Stimulated activated CD4-positive, alpha-beta T cell treated with anti-CD3 and anti-CD28 coated beads, Interleukin-1b, Interleukin-23, amount 100 ng/mL, for 24 hours (primary cell): ENCODE results near the gene TRA2A.
"Not testable (repeated sequence)": the region's sequence is repeated elsewhere in the genome, so short reads cannot be mapped to it uniquely, and the experiment has no call there.

Experiments
- DNase-seq, 4 experiments: peaks; one replicate each; pipeline ENCODE4 v3.0.0-alpha.2; 2020; ENCODE audit warnings: low read depth in 4 of 4, low spot score in 1 of 4

The TRA2A gene

DNA sequence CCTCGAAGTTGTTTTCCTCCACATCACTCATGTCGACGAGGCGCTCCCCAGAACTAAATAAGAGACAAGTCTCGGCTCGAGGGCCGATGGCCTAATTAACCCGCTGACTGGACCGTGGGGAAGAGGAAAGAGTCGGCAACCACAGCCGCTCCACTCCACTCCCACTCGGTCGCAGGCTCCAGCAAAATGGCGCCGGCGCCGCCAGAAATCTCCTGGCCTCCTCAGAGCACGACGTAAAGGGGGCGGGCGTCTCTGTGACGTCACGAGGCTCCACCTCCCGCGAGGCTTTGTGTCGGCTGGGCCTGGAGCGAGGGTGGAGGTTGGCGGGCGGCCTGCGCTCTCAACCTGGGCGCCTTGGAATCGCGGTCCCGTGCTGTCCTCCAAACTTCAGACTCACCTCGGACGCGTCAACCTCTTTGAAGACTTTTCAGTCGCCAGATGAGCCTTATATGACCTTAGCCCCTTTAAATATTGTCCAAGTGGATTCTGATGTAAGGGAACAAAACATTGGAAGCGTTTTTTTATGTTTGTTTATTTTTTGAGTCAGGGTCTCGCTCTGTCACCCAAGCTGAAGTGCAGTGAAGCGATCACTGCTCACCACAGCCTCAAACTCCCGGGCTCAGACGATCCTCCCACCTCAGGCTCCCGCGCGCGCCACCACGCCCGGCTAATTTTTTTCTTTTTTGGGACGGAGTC, at the start of gene TRA2A:
TRA2A (minus strand) TSS at position 188 of the 696 bp plus-strand sequence; CDS start at position 31, 157 bp downstream.
- peak; percentile 89 to 97 (median 95) for DNase-seq

DNA sequence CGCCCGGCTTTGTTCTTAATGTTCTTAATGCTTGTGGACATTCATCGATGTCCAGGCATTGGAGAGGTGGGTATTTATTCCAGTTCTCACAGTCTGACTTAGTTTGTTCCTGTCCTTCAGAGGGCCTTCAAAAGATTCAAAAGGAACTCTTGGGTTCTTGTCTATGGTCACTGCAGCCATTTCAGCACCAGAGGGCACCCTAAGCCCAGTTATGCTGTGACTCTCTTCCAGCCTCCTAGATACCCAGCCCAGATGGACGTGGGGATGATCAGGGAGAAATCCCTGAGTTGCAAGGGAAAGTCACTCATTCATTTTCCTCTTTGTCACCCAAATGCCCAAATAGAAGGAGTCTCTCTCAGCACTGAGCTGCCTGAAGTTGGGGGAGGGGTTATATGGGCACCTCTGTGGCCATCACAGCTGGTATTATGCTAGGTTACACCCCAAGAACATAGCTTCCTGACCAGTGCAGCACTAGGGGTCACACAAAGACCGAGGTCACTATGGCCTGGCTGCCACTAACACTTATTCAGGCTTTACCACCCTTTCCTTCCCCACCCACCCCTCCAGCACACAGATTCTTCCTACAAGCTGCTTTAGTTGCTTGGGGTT, 38.9 kb upstream of the TRA2A start:
- peak; percentile 36 to 55 (median 50) for DNase-seq

DNA sequence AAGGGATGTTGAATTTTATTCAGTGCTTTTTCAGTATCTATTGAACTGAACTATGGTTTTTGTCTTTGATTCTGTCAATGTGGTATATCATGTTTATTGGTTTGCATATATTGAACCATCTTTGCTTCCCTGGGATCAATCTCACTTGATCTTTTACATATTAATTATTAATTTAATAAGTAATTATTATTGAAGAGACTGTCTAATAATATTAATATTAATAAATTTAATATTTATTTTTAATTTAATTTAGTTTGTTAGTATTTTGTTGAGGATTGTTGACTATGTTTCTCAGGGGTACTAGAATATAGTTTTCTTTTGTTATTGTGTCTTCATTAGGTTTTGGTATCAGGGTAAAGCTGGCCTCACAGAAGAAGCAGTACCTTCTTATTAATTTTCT, 26.5 kb upstream of the TRA2A start:
- no peak for DNase-seq

DNA sequence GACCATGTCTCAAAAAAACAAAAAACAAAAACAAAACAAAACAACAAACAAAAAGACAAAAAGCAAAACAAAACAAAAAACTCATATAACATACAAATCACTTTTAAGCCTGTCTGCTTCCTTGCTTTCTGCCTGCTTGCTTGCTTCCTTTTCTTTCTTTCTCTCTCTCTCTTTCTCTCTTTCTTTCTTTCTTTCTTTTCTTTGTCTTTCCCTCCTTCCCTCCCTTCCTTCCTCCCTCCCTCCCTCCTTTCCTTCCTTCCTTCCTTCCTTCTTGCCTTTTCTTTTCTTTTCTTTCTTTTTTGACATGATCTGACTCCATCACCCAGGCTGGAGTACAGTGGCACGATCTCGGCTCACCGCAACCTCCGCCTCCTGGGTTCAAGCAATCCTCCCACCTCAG, 15.9 kb upstream of the TRA2A start:
- DNase-seq, result no peak

DNA sequence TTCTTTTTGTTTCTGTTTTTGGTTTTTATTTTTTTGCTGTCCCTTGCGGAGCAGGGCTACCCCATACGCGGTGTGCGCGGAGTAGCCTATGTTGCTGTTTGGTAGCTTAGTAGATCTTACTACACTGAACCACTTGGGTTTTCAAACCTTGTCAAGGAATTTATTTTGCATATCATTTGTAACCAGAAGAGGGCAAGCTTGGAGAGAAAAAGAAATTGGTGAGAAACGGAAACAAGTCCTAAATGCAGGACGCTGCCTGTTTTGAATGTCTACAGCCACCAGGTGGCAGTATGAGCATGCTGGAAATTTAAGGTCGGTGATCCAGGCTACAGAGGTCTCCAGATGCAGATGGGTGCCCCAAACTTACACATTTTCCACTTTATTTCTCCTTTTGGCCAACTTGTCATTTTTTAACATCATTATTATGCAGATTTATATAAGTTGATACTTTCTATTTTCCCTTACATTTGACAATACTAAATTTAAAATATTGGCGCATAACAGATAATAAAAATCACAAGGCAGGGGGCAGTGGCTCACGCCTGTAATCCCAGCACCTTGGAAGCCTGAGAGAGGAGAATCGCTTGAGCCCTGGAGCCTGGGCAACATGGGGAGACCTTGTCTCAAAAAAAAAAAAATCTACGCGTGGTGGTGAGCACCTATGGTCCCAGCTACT, 15.3 kb upstream of the TRA2A start:
- peak; percentile 29 to 57 (median 44) for DNase-seq

DNA sequence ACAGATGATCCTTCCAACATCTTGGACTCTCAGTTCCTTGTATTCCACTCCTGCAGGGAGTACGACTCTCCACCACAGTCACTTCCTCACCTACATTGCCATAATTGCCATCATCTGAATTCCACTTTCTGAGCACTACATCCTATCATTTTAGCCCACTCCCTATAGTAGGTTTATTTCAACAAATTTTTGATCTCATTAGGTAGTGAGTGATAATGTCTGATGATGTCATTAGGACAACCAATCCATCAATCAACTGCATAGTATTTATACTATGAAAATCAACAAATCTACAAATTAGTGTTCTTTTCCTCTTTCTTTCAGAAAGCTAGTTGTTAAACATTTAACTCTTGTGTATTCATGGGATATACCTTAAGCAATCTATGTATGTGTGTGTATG, 13.7 kb upstream of the TRA2A start:
- DNase-seq, result no peak

DNA sequence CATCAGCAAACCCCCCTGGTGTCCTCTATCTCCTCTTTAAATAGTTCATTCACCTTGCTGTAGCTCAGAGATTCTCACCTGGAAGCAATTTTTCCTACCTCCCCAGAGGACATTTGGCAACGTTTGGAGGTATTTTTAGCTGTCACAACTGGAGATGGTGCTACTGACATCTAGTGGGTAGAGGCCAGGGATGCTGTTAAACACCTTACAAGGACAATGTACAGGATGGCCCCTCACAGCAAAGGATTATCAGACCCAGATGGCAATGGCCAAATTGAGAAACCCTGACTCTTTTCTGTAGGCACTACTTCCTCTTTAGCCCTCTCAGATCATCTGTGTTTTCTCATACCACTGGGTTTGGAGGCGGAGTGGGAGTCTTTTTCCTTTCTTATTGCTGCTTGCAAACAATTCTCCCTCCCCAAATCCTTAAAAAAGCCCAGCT, 13.2 kb upstream of the TRA2A start:
- no peak for DNase-seq

DNA sequence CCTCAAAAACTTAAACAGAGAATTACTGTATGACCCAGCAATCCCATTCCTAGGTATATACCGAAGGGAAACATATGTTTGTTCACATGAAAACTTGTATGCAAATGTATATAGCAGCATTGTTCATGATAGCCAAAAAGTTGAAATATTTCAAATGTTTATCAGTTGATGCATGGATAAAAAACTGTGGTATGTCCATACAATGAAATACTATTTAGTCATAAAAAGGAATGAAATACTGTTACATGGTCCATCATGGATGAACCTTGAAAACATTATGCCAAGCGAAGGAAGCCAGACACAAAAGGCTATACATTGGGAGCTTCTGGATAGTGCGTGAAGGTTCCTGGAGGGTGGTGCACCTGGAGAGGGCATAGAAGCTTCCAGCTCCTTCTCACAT, 11.0 kb upstream of the TRA2A start:
- DNase-seq, result no peak

DNA sequence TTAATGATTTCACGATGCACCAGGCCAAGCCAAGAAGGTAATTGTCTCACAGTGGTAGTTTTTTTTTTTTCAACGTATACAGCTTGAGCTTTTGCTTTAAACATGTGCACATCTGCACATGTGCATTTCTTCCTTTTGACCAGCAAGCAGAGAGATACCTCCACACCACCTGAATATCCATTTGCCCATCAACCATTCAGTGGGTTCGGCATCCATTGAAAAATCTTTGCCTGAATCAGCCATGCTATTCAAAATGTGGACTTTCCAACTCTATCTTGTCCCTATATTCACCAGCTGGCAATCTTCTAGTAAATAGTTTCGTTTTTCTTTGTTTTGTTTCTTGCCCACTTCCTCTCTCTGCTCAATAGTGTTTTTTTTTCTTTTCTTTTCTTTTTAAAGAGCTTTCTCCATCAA, 7.7 kb upstream of the TRA2A start:
- DNase-seq, result no peak

DNA sequence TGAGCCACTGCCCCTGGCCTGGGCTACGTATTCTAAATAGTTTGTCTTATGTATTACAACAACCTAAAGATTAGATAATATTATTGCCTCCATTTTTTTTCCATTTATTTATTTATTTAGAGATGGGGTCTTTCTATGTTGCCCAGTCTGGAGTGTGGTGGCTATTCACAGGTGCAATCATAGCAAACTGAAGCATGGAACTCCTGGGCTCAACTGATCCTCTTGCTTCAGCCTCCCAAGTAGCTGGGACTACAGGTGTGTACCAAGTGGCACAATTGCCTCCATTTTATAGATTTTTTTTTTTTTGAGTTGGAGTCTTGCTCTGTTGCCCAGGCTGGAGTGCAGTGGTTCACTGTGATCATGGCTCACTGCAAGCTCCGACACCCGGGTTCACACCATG, 6.5 kb upstream of the TRA2A start:
- no peak for DNase-seq

DNA sequence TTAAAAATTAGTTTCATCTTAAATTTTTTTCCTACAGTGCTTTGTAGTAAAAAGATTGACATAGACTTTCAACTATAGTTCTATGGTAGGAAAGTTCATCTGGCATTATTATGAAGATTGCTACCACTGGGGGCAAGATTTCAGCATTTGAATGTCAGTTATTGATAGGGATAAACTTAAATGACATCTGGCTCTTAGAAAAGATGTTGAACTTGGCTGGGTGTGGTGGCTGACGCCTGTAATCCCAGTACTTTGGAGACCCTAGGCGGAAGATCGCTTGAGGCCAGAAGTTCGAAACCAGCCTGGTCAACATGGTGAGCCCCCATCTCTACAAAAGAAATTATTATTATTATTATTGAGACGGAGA, 1.4 kb upstream of the TRA2A start:
- DNase-seq, result no peak

DNA sequence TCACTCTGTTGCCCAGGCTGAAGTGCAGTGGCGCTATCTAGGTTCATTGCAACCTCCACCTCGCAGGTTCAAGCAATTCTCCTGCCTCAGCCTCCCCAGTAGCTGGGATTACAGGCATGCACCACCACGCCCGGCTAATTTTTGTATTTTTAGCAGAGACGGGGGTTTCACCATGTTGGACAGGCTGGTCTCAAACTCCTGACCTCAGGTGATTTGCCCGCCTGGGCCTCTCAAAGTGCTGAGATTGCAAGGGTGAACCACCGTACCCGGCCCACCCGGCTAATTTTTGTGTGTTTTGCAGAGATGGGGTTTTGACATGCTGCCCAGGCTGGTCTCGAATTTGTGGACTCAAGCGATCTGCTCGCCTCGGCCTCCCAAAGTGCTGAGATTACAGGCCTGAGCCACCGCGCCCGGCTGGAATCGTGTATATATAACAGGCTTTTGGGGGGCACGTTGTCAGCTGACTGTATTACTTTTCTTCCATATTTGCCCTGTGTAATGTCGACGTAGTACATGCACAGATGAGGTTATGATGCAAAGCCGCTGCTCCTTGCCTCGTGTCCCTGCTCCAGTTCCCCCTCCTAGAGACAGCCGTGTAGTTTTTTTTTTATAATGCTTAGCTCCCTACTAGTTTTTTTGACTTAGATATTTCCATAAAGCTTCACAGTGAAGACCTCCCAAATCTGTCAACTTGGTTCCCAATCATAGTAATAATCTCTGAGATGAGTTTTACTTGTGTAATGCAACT, 883 bp upstream of the TRA2A start:
- DNase-seq, result no peak

DNA sequence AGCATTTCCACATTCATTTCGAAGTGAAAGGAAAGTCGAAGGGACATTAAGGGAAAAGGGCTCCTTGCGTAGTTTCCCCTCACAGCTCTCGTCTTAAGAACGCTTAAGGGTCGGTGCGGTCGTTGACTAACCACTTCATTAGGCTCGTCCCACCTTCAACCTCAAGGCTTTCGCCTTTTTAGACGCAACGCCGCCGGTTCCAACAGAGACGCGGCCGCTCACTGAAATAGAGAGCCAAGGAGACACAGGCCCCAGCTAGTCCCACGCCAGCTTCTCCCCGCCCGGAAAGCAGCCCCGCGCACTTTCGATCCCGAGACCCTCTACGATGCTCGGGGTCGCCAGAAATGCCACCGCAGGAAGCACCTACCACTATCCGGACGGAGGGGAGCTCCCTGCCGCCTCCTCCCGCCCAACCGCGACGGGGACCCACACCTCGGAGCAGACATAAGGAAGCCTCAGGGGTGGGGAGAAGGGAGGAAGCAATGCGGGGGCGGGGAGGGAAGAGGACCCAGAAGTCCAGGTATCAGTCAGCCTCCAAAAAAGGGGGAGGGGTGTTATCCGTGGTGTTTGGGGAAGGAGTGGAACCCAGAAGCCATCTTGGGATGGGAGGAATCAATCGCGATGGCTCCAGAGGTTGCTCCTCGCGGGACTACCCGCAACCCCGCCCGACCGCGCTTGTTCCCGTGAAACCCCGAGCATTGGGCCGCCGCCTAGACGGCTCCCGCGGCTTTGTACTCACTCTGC, 559 bp downstream of the TRA2A start:
- DNase-seq, result peak; percentile 14 to 60 (median 22)

DNA sequence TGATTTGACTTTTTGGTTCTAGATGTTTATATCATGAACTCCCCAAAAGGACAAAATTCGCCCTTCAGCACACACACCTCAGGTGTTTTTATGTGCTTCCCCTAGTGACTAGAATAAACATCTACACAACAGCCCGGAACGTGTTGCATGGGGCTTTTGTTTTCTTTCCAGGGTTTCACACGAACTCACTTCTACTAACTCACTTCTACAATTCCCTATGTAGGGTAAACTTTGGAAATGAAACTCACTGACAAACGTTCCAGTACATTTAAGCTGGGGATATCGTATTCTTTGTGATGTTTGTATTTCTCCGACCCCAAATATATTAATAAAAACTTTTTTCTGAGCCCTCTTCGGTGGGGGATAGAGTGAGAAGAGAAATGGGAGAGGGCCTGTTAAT, 1.4 kb downstream of the TRA2A start:
- DNase-seq, result no peak

DNA sequence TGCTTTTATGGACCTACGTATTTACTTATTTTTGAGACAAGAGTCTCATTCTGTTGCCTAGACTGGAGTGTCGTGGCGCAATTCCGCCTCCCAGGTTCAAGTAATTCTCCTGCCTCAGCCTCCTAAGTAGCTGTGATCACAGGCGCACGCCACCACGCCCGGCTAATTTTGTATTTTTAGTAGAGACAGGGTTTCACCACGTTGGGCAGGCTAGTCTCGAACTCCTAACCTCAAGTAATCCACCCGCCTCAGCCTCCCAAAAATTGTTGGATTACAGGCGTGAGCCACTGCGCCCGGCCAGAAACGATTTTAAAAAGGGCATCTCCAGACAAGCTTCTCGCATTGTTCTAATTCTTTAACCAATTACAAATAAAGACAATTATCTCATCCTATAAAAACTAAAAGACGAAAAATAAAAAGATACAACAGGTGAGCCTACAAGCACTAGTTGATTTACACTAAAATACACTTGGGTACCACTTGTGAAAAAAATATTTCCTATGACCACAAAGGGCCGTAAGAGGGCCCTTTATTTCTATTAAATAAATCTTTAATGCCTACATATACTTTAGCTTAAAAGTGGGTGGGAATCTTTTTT, 2.4 kb downstream of the TRA2A start:
- no peak for DNase-seq

DNA sequence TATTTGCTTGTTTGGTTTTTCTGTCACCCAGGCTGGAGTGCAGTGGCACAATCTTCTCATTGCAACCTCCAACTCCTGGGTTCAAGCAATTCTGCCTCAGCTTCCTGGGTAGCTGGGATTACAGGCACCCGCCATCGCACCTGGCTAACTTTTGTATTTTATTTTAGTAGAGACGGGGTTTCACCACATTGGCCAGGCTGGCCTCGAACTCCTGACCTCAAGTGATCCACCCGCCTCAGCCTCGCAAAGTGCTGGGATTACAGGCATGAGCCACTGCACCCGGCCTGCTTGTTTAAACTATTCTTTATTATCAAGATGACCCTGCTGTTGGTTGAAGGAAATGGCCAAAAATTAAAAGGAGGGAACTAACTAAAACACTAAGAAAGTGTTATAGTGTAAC, 6.2 kb downstream of the TRA2A start:
- DNase-seq, result not testable (repeated sequence)

DNA sequence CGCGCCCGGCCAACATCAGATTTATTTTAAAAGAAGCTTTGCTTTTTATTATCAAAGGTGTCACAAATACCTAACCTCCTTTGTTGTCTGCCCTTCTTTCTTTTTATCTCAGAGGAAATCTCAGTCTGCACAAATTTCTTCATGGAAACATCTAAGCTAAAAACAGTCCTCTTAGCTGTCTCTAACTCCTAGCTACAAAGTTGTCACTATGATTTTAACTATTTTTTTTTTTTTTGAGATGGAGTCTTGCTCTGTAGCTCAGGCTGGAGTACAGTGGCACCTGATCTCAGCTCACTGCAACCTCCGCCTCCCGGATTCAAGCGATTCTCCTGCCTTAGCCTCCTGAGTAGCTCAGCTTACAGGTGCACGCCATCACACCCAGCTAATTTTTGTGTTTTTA, 7.3 kb downstream of the TRA2A start:
- DNase-seq, result no peak

DNA sequence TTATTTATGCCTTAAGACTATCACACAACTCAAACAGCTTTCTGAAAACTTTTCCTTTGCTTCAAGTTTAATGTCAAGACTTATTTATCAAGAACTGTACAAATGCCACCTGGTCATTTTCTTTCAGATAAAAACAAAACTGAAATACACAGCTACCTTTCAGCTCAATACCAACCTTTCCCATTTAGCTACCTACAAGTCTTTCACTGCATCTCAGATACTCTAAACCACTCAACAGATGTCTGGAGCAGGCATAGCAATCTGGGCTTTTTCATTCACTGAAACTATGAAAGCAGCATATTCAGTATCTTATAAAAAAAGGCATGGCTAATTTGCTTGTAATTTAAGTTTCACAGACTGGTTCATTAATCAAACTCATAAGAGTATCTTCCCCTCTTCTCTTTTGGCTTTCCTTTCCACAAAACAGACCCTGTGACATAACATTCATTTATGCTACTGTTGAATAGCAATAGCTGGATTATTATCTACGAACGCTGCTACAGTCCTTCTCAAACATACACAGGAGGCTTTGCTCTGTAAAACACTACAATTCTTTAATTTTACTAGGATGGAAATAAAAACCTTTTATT, 8.2 kb downstream of the TRA2A start:
- no peak for DNase-seq

DNA sequence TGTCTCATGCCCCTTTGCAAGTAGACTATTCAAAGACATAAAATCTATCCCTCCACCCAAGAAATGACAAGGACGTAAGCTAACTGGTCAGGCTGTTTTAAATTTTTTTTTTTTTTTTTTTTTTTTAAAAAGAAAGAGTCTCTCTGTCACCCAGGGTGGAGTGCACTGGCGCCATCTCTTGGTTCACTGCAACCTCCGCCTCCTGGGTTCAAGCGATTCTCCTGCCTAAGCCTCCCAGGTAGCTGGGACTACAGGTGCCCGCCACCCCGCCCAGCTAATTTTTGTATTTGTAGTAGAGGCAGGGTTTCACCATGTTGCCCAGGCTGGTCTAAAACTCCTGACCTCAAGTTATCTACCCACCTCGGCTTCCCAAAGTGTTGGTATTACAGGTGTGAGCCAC, 11.2 kb downstream of the TRA2A start:
- no peak for DNase-seq

DNA sequence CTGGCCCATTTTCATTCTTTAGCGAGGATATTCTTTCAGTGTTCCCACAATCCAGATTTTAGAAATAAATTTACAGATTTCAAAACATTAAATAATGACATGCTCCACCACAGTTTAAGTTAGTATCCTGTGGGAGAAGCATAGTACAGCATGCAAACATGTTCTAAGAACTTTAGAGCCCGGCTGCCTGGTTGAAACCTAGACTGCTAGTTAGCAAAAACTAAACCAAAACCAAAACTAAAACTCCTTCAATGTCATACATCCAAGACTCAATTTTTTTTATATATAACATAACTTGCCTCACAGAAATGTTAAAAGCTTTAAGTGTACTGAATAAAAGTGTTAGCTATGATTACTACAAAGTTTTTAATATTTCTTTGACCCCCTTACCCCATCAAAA, 17.0 kb downstream of the TRA2A start:
- no peak for DNase-seq
